HEK293 (cell line): ENCODE results near the gene KIT.

Source experiments
- ZNF398 ChIP-seq: fragments of 450-650 bp; formaldehyde crosslinking; IDR thresholded peaks from 2 replicates; pipeline ENCODE4 v1.5.1; 2017; ENCODE audit warnings: missing biosample characterization, missing genetic modification characterization
- TF ChIP-seq, protein P1 (sequence below): fragments of 450-650 bp; formaldehyde crosslinking; IDR thresholded peaks from 2 replicates; pipeline ENCODE4 v1.5.1; 2016; ENCODE audit warnings: missing biosample characterization, missing genetic modification characterization

GRCh38 chr4:54675721-54676461 lies 18.1 kb downstream of the KIT start:
- TF ChIP-seq ZNF398 (tag by site-specific recombination), result no peak
- TF ChIP-seq, protein P1, sequence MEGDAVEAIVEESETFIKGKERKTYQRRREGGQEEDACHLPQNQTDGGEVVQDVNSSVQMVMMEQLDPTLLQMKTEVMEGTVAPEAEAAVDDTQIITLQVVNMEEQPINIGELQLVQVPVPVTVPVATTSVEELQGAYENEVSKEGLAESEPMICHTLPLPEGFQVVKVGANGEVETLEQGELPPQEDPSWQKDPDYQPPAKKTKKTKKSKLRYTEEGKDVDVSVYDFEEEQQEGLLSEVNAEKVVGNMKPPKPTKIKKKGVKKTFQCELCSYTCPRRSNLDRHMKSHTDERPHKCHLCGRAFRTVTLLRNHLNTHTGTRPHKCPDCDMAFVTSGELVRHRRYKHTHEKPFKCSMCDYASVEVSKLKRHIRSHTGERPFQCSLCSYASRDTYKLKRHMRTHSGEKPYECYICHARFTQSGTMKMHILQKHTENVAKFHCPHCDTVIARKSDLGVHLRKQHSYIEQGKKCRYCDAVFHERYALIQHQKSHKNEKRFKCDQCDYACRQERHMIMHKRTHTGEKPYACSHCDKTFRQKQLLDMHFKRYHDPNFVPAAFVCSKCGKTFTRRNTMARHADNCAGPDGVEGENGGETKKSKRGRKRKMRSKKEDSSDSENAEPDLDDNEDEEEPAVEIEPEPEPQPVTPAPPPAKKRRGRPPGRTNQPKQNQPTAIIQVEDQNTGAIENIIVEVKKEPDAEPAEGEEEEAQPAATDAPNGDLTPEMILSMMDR (tag by site-specific recombination), result no peak
